SIG-M5 treated with dmso at 0.1 percent for 504 hours (cell line): ENCODE results near the gene FBXO40.
A peak's percentile ranks its signal among the peaks of the same experiment; 100 is the strongest.

Experiments
- DNase-seq: peaks from one replicate; lab custom pipeline; 2025; ENCODE audit not compliant: unreplicated experiment; lab: John Stamatoyannopoulos, UW

The FBXO40 gene

DNA sequence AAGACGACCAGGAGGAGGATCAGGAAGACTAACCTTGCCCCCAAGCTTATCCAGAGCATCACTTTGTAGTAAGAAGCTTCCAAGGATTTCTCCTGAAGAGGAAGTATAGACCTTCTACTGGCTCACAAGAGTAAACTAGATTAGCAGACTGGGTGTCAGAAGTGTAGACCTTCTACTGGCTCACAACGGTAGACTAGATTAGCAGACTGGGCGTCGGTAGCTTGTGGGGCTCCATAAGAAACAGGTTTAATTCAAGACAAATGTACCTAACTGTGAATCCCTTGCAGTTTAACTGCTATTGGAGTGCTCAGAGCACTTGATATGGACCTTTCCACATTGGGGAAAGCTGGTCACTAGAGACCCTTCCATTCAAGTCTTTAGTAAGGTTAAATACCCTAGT is 12.9 kb downstream of the FBXO40 start:
- no peak for DNase-seq

DNA sequence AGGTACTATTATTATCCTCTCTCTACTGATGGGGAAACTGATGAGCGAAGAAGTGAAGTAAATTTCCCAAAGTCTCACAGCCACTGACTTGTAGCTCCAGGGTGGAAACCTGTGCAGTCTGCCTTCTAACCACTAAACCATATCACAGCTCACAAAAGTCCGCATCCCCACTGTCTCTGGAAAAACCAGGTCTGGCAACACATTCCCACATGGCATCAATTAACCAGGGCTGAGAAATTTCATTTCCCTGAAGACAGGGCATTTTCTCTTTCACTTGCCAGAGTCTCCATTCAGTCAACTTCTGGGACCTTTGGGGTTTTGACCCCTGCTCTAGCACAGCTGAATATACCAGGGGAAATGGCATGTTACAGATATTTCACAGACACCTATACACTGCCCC is 26.5 kb downstream of the FBXO40 start:
- no peak for DNase-seq

DNA sequence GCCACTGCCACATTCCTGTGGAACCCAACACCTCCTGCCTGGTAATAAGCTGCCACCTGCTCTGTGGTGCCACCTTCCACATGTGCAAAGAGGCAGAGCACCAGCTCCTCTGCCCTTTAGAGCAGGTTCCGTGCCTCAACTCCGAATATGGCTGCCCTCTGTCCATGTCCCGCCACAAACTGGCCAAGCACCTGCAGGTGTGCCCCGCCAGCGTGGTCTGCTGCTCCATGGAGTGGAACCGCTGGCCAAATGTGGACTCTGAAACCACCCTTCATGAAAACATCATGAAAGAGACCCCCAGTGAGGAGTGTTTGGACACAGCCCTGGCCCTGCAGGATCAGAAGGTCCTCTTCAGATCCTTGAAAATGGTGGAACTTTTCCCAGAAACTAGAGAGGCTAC is 28.3 kb downstream of the FBXO40 start:
- no peak for DNase-seq

DNA sequence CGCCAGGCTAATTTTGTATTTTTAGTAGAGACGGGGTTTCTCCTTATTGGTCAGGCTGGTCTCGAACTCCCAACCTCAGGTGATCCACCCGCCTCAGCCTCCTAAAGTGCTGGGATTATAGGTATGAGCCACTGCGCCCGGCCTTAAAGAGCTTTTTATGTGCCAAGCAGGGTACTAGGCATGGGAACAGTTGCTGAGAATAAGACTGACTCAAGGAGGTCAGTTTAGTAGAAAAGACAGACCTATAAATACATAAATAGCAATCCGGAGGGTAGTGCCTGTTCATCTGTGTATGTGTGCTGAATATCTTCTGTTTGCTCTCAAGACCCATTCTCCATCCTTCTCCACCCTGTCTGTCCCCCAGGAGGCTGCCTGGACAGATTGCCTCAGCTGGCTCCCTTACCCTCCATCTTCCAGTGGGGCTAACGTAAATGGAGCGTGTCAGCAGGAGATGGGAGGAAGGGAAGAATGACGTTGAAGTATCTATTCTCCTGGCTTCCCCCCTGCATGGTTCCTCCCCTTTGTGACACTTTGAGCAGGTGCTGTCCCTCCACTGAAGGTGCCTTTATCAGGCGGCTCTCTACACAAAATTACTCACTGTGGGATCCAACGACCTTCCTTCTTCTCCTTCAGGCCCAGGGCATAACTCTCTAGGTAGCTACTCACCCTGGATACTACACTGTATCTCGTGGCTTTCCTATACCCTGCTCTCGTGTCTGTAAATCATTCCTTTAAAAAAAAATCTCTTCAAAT is 31.1 kb downstream of the FBXO40 start:
- DNase-seq: no peak

DNA sequence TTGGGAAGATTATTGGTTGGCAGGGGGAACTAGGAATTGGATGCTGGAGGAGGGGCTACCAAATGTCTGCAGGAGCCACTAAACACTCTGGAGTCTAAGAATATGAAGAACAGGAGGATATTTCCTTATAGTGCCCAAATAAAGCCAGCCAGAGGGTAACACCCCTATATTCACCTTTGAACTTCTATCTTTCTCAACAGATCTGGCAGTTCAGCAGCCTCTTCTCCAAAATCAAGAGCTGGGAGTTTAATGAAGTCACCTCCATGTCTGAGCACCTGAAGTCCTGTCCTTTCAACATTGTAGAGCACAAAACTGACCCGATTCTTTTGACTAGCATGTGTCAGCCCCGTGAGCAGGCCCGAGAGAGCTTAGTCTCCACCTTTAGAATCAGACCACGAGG is 33.3 kb downstream of the FBXO40 start:
- no peak for DNase-seq

DNA sequence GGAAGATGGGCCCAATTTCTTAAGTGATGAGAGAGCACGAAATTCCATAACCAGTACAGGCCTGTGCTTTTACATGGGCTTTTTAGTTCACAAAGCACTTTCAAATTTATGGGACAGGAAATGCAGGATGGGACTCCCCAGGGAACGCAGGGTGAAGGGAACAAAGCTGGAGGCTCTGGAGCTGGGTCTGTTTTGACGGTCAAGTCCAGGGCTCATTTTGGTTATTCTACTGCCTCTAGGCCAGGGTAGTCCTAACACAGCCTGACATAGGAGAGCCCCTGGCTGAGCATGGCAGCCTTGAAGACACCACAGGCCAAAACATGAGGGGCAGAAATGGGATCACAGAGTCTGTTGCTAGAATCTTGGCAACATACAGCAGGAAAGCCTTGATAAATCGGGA is 34.0 kb downstream of the FBXO40 start:
- DNase-seq: no peak

DNA sequence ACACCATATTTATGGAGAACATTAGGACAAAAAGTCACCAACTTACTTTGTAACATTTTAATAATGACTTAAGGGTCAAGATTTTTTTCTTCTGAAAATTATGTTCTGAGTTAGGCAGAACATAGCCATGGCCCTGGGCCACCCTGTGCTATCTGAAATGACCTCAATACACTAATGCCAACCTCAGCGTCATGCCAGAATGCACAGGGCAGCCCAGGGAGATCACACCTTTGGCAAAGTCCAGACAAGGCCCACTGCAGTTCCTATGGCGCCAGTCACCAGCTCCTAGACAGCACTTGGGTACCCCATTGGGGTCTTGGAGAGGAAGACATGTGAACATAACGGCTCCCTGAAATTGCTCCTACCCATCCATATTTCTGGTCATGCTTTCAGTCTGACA is 34.4 kb downstream of the FBXO40 start:
- DNase-seq: no peak

DNA sequence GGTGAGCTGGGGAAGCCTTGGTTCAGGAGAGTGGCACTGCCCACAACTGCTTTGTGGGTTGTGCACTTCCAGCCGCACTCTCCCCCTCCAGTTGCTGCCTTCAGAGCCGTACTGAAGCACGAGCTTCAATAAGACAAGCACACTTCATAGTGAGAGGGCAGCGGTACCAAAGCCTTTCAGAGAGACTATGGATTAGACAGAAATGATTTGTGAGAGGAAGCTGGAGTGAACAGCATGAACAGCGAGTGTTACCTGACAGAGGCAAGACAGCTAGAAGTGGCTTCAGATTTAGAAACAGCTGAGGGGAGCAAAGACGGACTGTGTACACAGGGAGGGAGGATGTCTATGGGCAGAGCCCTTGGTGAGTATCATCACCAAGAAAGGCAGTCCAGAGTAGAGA is 36.4 kb downstream of the FBXO40 start:
- DNase-seq: no peak

DNA sequence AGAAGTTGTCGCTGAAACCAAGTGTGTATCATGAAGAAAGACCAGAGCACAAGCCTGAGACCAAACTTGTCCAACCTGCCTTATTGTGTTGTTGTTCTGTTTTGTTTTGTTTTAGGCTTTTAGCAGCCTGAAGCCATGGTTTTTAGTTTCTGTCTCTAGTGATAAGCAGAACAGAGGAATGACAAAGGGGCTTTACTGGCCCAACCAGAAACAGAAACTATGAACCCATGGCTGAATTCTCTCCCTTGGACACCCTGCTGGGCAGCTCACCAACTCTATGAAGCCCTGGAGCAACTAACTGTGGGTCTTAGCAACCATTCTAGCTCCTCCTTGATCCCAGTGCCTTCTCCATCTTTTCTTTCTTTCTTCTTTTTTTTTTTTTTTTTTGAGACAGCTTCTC is 37.2 kb downstream of the FBXO40 start:
- DNase-seq: no peak

DNA sequence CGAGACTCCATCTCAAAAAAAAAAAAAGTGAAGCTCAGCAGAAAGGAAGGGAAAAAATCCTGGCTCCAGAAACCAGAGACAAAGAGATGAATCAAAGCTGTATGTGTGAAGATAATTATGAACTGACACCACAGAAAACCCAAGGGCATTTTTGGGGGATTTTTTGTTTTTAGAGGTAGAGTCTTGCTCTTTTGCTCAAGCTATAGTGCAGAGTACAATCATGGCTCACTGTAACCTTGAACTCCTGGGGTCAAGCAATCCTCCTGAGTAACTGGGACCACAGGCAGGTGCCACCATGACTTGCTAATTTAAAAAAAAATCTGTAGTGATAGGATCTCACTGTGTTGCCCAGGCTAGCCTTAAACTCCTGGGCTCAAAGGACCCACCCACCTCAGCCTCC is 44.7 kb downstream of the FBXO40 start:
- no peak for DNase-seq

DNA sequence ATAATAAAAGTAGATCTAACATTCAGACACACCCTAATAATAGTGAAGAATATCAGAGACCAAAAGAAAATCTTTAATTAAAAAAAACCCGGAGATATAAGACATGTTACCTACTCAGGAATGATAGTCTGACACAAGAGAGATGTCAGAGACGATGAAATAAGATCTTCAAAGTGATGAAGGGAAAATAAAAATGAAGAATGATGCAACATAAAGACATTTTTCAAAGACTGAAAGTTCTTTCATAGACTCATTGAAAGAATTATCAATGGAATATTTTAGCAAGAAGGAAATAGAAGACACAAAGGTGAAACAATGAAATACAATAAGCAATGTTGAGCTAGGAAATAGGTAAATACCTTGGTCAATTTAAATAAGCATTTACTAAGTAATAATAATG is 47.9 kb downstream of the FBXO40 start:
- no peak for DNase-seq

DNA sequence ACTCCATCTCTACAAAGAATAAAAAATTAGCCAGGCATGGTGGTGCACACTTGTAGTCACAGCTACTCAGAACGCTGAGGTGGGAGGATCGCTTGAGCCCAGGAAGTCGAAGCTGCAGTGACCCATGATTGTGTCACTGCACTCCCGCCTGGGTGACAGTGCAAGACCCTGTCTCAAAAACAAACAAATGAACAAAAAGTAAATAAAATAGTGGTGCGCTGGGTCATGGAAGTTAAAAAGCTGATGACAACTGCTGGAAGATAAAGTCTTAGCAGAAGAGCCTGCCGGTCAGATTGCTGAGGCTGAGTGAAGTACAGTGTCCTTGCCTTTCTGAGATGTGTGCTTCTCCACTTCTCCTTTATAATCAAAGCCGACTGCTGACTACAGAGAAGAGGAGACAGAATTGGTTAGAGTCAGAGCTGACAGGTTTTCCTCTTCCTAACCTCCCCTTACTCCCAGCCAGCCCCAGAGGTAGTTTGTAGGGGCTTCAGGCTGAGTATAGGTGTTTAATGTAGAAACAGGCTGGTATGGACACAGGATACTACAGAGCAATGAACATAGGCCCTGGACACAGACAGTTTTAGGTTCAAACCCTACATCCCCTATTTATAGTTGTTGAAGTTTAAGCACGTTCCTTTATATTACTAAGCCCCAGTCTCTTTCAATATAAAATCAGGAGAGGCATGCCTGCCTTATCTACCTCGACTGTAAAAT is 49.6 kb downstream of the FBXO40 start:
- DNase-seq: no peak

DNA sequence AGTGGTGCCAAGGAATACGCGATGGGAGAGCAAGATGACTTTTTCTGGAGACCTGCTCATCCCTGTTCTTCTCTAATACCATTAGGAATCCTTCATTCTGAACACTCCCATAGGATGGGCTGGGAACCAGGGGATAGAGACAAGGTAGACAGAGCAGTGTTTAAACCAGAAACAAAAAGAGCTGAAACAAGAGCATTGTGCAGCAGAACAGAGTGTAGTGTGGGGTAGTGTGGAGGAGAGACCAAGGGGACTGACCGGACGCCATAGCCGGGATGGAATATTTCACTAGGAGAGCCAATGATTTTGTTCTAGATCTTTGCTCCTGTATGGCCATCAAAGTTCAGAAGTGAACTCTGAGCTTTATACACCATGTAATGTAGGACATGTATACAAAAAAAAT is 51.9 kb downstream of the FBXO40 start:
- DNase-seq: no peak

DNA sequence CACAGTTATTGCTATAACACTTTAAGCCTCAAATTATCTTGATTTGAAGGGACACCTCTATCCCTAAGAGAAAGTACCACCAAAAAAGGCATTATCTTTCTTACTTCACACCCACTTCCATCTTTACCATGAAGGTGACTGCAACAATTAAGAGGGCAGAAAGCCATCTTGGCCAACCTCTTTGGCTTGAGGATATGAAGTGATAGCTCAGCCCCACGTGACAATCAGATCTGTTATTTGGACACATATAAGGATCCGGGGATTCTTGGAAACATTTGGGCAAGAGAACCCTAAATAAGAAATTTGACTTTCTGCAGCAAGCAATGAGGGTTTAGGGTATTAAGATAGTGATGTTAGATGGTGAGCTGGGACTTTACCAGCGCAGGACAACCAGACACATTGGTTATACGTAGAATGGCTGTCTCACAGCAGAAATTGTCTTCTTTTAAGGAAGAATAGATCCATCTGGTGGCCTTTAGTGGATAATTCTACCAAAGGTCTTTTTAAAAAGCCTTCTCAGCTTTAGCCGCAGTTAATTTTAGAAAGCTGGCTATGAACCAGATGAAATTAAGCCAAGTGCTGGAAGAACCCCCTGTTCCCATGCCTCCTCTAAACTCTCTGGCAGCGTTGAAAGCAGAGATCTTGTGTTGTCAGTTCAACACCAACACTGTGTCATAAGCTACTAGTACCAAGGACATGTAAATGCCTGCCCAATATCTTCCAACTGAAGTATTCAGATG is 55.2 kb downstream of the FBXO40 start:
- DNase-seq: no peak

DNA sequence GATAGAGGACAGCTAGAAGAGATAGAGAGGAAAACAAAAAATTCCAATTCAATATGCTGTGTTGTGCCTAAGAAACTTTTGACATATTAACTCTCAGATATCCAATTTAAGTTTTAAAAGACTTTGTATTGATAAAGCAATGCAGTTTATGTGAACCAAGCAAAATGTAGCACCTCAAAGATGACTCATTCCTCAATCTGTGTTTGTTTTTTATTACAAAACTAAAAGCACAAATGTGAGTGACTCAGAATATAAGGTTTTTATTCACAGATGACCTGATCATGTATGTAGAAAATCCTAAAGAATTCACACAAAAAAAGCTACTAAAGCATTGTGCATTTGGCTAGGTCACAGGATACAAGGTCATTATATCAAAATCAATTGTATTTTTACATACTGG is 56.5 kb downstream of the FBXO40 start:
- no peak for DNase-seq

DNA sequence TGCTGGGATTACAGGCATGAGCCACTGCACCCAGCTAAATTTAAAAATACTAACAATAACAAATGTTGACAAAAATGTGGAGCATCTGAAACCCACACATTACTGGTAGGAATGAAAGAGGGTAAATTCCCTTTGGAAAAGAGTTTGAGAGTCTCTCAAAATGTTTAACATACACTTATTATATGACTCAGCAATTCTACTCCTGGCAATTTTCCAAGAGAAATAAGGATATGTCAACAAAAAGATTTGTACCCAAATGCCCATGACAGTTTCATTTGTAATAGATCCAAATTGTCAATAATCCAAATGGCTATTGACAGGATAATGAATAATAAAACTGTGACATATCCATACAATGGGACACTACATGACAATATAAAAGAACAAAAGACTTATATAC is 58.5 kb downstream of the FBXO40 start:
- DNase-seq: no peak

DNA sequence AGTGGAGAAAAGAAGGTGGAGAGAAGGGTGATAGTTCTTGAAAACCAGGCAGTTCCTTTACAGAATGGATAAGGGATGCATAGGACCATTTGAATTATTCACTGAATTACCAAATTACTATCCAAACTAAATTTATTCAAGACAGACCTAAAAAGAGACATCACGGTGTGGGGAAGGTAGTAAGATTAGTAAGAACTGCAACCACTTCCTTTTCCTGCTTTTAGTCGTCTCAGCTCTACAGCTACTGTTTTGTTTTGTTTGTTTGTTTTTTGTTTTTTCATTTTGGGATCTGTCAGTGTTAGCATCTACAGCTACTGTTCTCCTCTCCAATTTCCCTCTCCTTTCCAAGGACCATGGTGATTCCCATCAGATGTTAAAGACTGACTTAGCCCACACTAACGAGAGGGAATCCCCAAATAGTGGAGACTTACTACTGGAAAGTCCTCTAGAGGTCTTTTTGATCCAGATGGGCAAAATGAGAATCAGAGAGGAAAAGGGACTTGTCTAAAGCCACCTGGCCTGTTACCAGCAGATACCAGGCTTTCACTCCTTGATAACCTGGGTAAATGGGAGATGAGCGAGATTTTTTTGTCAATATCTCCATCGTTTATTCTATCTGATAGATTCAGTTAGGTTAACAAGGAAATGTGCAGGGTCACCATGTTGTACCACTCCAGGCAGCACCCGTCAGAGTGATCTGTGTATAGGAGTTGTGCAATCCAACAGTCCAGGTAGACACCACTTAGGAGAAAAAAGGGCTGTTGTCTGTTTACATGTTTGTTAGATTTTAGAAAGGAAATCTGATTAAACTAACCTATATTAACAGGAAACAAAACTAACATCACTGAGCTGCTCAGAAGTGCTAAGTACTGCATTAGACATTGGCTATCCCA is 61.6 kb downstream of the FBXO40 start:
- no peak for DNase-seq

DNA sequence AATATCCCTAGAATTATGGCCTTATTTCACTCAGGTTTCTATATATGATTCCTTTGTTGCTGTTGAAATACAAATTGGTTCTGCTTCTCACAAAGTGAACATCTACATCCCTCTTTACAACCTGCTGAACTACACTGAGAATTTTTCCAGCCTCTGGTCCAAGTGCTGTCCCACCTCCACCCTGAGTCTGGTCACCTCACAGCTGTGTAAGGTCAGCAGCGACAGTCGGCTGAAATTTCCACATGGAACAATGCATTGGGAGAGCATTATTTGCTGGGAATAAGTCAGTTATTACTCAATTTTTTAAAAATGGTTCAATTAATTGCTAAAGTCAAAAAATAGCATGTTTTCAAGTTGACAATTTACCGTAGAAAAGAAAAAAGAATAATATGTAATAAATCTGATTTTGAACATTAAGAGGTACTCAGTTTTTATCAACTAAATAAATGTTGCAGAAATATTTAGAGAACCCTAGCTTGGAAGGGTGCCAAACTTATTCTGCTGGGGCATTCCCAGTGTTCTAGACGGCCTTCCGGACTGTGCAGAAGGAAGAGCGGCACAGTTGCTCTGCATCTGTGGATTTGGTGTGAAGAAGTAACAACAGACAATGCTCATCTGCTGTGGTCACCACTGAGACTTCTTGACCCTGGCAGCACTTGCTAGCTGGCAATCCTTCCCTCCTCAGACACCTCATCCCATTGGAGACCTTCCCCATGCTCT is 65.7 kb downstream of the FBXO40 start:
- DNase-seq: no peak

DNA sequence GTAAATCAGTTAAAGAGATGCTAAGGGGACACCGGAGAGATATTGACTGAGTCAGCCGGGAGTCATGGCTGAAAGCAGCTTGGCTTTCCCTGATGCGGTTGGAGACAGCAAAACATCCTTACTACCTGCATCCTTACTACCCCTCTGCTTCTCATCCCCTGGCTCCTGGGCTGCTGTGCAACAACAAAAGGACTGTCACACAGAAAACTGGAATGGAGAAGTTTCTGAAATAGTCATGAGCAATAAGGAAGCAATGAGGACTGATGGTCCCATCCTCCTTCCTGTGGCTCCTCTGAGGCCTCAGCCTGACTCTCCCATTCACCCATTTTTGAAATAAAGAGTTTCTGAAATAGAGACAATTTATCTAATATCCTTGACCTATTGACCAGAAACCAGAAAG is 66.4 kb downstream of the FBXO40 start:
- DNase-seq: peak; percentile 66

DNA sequence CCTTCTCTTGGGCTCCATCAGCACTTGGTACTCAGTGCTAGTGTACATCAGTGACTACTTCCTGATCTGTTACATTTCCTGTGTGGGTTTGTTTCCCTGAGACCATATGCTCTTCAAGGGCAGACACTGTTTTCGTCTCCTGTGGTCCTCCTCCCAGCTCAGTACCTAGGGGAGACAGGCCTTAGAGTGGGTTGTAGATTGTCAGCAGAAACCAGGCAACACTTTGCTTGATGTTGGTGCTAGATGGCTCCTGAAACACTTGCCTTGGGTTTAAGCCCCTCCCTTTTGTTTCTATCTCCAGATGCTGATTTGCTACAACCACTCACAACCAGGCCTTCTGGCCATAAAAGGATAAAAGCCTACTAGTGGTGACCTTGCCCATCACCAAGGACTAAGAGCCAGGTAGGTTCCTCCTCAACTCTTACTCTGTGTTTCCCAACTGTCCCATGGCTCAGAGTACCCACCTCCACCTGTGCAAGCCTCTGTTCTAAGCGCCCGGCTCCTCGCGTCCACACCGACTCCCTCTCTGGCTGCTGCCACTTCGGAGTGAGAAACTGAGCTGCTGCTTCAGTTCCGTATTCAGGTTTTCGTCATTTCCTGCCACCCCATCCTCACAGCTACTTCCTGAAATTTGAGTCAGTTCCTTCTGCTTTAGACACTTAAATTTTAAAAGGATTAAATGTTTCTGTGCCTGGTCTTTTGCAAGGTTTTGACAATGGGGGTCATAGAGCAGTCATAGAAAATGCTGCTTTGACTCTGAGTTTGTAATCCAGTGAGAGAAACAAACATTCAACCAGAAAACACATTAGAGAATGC is 67.4 kb downstream of the FBXO40 start, which contains the start of gene HCLS1:
Gene HCLS1, minus strand, starts transcription at position 548 of the 816 bp plus-strand sequence. CDS start 2,556 bp downstream, outside the sequence.
- peak; percentile 96 for DNase-seq
